CD14-positive monocyte (primary cell): ENCODE measurements around the gene TCOF1. TPM values are rescaled to one million over a fixed set of nuclear protein-coding genes. Genes with fewer than 3 reads are reported as not detected.

Experiments
- DNase-seq, 3 donors: peaks; one replicate each; pipeline ENCODE4 v3.0.0-alpha.2; 2011 to 2022
- H2AFZ ChIP-seq: 2 replicates; pipeline ENCODE4 v1.6.0; 2012; ENCODE audit warnings: mild to moderate bottlenecking, low read depth, low read length, inconsistent platforms; ENCODE audit not compliant: insufficient read depth, poor library complexity, severe bottlenecking
- H3K27ac ChIP-seq, 2 donors: 1 replicate in 1 of 2; 2 replicates in 1 of 2; pipeline ENCODE4 v1.5.1; 2012 to 2013; ENCODE audit warnings: low read length in 2 of 2, control low read depth in 1 of 2, inconsistent platforms in 1 of 2, low read depth in 1 of 2, mild to moderate bottlenecking in 1 of 2
- H3K27me3 ChIP-seq, 2 donors: one replicate each; pipeline versions ENCODE4 v1.6.0 to v1.6.1; 2011 to 2013; ENCODE audit warnings: low read length in 2 of 2; ENCODE audit not compliant: control insufficient read depth in 2 of 2, insufficient read depth in 2 of 2
- H3K36me3 ChIP-seq, 2 donors: replicated peaks in 1 of 2; 1 replicate in 1 of 2; 2 replicates in 1 of 2; pipeline versions ENCODE4 v1.5.1 to v1.6.1; 2012 to 2013; ENCODE audit warnings: low read length in 2 of 2, control low read depth in 1 of 2, inconsistent platforms in 1 of 2, mild to moderate bottlenecking in 1 of 2; ENCODE audit not compliant: insufficient read depth in 2 of 2, control insufficient read depth in 1 of 2
- H3K4me1 ChIP-seq, 2 donors: 1 replicate in 1 of 2; 2 replicates in 1 of 2; pipeline versions ENCODE4 v1.5.1 to v1.6.1; 2012 to 2013; ENCODE audit warnings: low read length in 2 of 2, control low read depth in 1 of 2, inconsistent platforms in 1 of 2, mild to moderate bottlenecking in 1 of 2, moderate library complexity in 1 of 2; ENCODE audit not compliant: insufficient read depth in 2 of 2, control insufficient read depth in 1 of 2
- H3K4me2 ChIP-seq: replicated peaks from 2 replicates; pipeline ENCODE3; 2012; ENCODE audit warnings: low read length, moderate library complexity, mild to moderate bottlenecking; ENCODE audit not compliant: poor library complexity, severe bottlenecking; ENCODE audit errors: extremely low read depth
- H3K4me3 ChIP-seq, 3 experiments: fragments of 200-600 bp in 1 of 3; sonication (generic) in 1 of 3; replicated peaks in 1 of 3; 1 replicate in 2 of 3; 2 replicates in 1 of 3; pipeline ENCODE4 v1.5.1; 2011 to 2013; ENCODE audit warnings: low read length in 3 of 3, mild to moderate bottlenecking in 3 of 3, control low read depth in 2 of 3, low read depth in 2 of 3, inconsistent platforms in 1 of 3, moderate library complexity in 1 of 3
- H3K79me2 ChIP-seq: 2 replicates; pipeline ENCODE4 v1.6.0; 2012; ENCODE audit warnings: mild to moderate bottlenecking, control low read depth, inconsistent platforms, low read length, moderate library complexity; ENCODE audit not compliant: insufficient read depth
- H3K9ac ChIP-seq: 2 replicates; pipeline ENCODE4 v1.6.0; 2017; ENCODE audit warnings: low read length, mild to moderate bottlenecking; ENCODE audit not compliant: insufficient read depth, poor library complexity, severe bottlenecking
- H3K9me3 ChIP-seq, 2 donors: replicated peaks in 1 of 2; 1 replicate in 1 of 2; 2 replicates in 1 of 2; pipeline versions ENCODE4 v1.5.1 to v1.6.1; 2012 to 2013; ENCODE audit warnings: low read length in 2 of 2, control low read depth in 1 of 2; ENCODE audit not compliant: control insufficient read depth in 1 of 2, insufficient read depth in 1 of 2
- H4K20me1 ChIP-seq: 2 replicates; pipeline ENCODE4 v1.6.0; 2012; ENCODE audit warnings: mild to moderate bottlenecking, low read length, control low read depth, moderate library complexity; ENCODE audit not compliant: insufficient read depth
- H3K27ac Mint-ChIP-seq, 7 donors: one replicate each; pipeline ENCODE4 v1.8.0; 2020; ENCODE audit warnings: mild to moderate bottlenecking in 7 of 7, mixed read lengths in 7 of 7, moderate library complexity in 6 of 7, inconsistent platforms in 2 of 7
- H3K27me3 Mint-ChIP-seq, 3 donors: one replicate each; pipeline ENCODE4 v1.8.0; 2021 to 2022; ENCODE audit warnings: low read depth in 3 of 3, mild to moderate bottlenecking in 3 of 3, mixed read lengths in 3 of 3, moderate library complexity in 3 of 3, inconsistent platforms in 1 of 3
- H3K36me3 Mint-ChIP-seq, 2 donors: one replicate each; pipeline ENCODE4 v1.8.0; 2020; ENCODE audit warnings: mixed read lengths in 2 of 2, inconsistent platforms in 1 of 2, mild to moderate bottlenecking in 1 of 2
- H3K4me1 Mint-ChIP-seq: one replicate; pipeline ENCODE4 v1.8.0; 2020; ENCODE audit warnings: mild to moderate bottlenecking, mixed read lengths
- H3K4me3 Mint-ChIP-seq, 2 donors: one replicate each; pipeline ENCODE4 v1.8.0; 2020; ENCODE audit warnings: mild to moderate bottlenecking in 2 of 2, mixed read lengths in 2 of 2, moderate library complexity in 1 of 2
- H3K9me3 Mint-ChIP-seq, 7 donors: one replicate each; pipeline ENCODE4 v1.8.0; 2020 to 2022; ENCODE audit warnings: mixed read lengths in 7 of 7, mild to moderate bottlenecking in 6 of 7, moderate library complexity in 6 of 7, inconsistent platforms in 2 of 7
- CTCF ChIP-seq: fragments of 200-600 bp; IDR thresholded peaks from one replicate; pipeline ENCODE4 v1.8.0; 2022; ENCODE audit warnings: antibody characterized with exemption, mild to moderate bottlenecking
- WGBS: methylation state at CpG from one replicate; pipeline ENCODE4 v1.1.5; 2013; ENCODE audit warnings: missing lambda C conversion rate; ENCODE audit not compliant: insufficient coverage; 5-methylcytosine and 5-hydroxymethylcytosine counted together
- intact Hi-C, 2 donors: fragments of 100-400 bp; cut with micrococcal nuclease; formaldehyde crosslinking; loops; one replicate each; pipeline versions ENCODE4 v1.15.0 to v1.15.1; 2023
- polyA plus RNA-seq, 3 donors: library from polyadenylated mRNA; depleted of rRNA in 1 of 3; unstranded in 2 of 3; stranded (reverse) in 1 of 3; fragments of 300-500 nt in 2 of 3; fragments of >200 nt in 1 of 3; fragmentation: Illumina TruSeq in 2 of 3; gene quantifications; 1 replicate in 2 of 3; 2 replicates in 1 of 3; pipeline ENCODE4 v1.2.3, GENCODE V29; 2012 to 2021

TCOF1 gene
- polyA plus RNA-seq, 3 donors = 1.4 to 18.0 (median 2.3) TPM

DNA sequence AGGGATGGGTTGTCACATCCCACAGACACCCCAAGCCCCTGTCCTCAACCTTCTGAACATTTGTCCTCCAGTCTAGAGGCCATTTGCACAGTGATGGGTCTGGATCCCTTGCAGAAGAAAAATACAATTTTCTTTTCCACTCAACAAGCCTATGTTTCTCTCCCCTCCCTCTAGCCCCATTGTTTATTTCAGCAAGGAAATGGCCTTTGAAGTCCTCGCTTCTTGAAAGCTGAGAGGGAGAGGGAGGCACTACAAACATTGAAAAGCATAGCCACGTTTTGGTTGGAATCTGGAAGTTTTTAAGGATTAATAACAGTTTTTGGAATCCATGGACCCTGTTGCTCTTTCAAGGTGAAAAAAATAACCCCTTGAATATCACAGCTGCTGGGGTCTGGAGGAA lies 30.8 kb upstream of the TCOF1 start:
- Histone ChIP-seq H3K79me2 (no peaks in the 10 kb centered on the region), H3K4me2 (no peak overlapping the region), H3K27me3 (no peaks in the 10 kb centered on the region), H2AFZ (no peak overlapping the region), H3K4me3 (no peak overlapping the region), H4K20me1 (no peaks in the 10 kb centered on the region), H3K4me1 (no peaks in the 10 kb centered on the region), H3K27ac (no peak overlapping the region), H3K36me3 (no peaks in the 10 kb centered on the region), H3K9me3 (no peaks in the 10 kb centered on the region), H3K9ac (no peak overlapping the region)
- no peak overlapping the region for H3K4me3 Mint-ChIP-seq
- DNase-seq = no peak
- peaks cover 0 to 4% (median 2%) of the 10 kb centered on the region in 3 donors for H3K27me3 Mint-ChIP-seq
- no peak for TF ChIP-seq CTCF
- H3K4me1 Mint-ChIP-seq = peaks cover 5% of the 10 kb centered on the region
- no peak overlapping the region for H3K27ac Mint-ChIP-seq
- no peaks in the 10 kb centered on the region for H3K36me3 Mint-ChIP-seq
- no CpG with 5 or more reads among the region's 2 CpGs for WGBS
- H3K9me3 Mint-ChIP-seq = peaks cover 0 to 1% (median 0%) of the 10 kb centered on the region in 7 donors
- intact Hi-C loops = no loop called here

- no peak for TF ChIP-seq CTCF
- no peaks in the 10 kb centered on the region for H3K36me3 ChIP-seq
- H3K9me3 Mint-ChIP-seq = peaks cover 0 to 1% (median 0%) of the 10 kb centered on the region in 7 donors
- no peaks in the 10 kb centered on the region for H3K27me3 ChIP-seq
- H3K4me1 Mint-ChIP-seq = peaks cover 5% of the 10 kb centered on the region
- no peak for DNase-seq
- H3K79me2 ChIP-seq = no peaks in the 10 kb centered on the region
- no peak overlapping the region for H3K27ac ChIP-seq
- H2AFZ ChIP-seq = no peak overlapping the region
- no peaks in the 10 kb centered on the region for H3K9me3 ChIP-seq
- H3K4me2 ChIP-seq = no peak overlapping the region
- peak overlapping the region in 1 of 7 donors; percentile 75 for H3K27ac Mint-ChIP-seq
- no peaks in the 10 kb centered on the region for H3K4me1 ChIP-seq
- no peak overlapping the region for H3K4me3 Mint-ChIP-seq
- no peaks in the 10 kb centered on the region for H3K36me3 Mint-ChIP-seq
- intact Hi-C loops = no loop called here
- WGBS = no CpG with 5 or more reads among the region's 3 CpGs
- H3K9ac ChIP-seq = no peak overlapping the region
- H3K4me3 ChIP-seq = no peak overlapping the region
- H4K20me1 ChIP-seq = no peaks in the 10 kb centered on the region
- peaks cover 0 to 4% (median 2%) of the 10 kb centered on the region in 3 donors for H3K27me3 Mint-ChIP-seq
Observed at GRCh38 chr5:150327139-150327538, 30.4 kb upstream of the TCOF1 start.
